Measurements from ENCODE around the gene ZBTB20.

The ZBTB20 gene

GRCh38 chr3:114284644-114285043 is 862.4 kb downstream of the ZBTB20 start:
- in situ Hi-C loops (cut with HindIII; ENCODE audit: low sequenced_read_pairs) = no loop called here

Measured in DLD1 (cell line).